Measurements from ENCODE around the gene PAX4. TPM values are rescaled to one million over a fixed set of nuclear protein-coding genes. Genes with fewer than 3 reads are reported as not detected.

The PAX4 gene
- total and polyA plus RNA-seq, 9 of the 15 experiments (the other 6 are each of a cell fraction or from before 2014, with no cell fraction given), result not detected

DNA sequence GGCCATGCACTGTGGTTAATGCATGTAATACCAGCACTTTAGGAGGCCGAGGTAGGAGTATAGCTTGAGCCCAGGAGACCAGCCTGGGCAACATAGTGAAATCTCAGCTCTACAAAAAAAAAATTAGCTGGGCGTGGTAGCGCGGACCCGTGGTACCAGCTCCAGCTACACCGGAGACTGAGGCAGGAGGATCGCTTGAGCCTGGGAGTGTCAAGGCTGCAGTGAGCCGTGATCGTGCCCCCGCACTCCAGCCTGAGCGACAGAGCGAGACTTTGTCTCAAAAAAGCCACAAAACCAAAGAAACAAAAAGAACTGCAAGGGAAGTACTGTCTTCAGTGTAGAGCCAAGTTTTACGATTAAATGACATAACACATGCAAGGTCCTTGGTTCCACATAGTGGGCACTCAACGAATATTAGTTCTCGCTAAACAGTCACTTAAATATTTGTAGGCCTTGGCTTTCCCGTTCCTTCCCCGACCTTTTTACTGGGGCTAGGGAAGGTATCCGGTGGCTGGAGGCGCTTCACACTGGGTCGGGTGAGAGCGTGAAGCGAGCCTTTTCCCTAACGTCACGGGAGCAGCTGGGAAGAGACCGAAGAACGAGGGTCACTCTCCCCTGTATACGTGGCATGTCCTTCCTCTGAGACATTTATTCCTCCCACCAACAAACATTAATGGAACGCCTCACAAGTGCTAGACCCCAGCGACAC is 33.1 kb upstream of the PAX4 start (continued):
- TF ChIP-seq NFRKB (IDR thresholded peaks at IDR 0.05; ENCODE audit: low read depth), result peak; percentile 92; the same call in 1 of the 2 replicates
- TF ChIP-seq, protein P1, sequence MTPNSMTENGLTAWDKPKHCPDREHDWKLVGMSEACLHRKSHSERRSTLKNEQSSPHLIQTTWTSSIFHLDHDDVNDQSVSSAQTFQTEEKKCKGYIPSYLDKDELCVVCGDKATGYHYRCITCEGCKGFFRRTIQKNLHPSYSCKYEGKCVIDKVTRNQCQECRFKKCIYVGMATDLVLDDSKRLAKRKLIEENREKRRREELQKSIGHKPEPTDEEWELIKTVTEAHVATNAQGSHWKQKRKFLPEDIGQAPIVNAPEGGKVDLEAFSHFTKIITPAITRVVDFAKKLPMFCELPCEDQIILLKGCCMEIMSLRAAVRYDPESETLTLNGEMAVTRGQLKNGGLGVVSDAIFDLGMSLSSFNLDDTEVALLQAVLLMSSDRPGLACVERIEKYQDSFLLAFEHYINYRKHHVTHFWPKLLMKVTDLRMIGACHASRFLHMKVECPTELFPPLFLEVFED (CRISPR knock-in tag; conservative IDR thresholded peaks at IDR 0.05), result 0 out of 2 replicates have a peak, but pooled peaks have one; percentile 6
- TF ChIP-seq HNRNPK (IDR thresholded peaks at IDR 0.05; ENCODE audit: low read depth, low read length, poor library complexity, severe bottlenecking), result no peak
- 0 out of 2 replicates have a peak, but pooled peaks have one; percentile 2 for TF ChIP-seq SMC3 (conservative IDR thresholded peaks at IDR 0.05; ENCODE audit: insufficient read depth, low read depth, low read length)
- TF ChIP-seq, protein P2, sequence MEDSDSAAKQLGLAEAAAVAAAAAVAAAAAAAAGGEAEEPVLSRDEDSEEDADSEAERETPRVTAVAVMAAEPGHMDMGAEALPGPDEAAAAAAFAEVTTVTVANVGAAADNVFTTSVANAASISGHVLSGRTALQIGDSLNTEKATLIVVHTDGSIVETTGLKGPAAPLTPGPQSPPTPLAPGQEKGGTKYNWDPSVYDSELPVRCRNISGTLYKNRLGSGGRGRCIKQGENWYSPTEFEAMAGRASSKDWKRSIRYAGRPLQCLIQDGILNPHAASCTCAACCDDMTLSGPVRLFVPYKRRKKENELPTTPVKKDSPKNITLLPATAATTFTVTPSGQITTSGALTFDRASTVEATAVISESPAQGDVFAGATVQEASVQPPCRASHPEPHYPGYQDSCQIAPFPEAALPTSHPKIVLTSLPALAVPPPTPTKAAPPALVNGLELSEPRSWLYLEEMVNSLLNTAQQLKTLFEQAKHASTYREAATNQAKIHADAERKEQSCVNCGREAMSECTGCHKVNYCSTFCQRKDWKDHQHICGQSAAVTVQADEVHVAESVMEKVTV (CRISPR knock-in tag; IDR thresholded peaks at IDR 0.05), result no peak
- 0 out of 2 replicates have a peak, but pooled peaks have one; percentile 20 for TF ChIP-seq HDGF (IDR thresholded peaks at IDR 0.05)
- peak; percentile 31; the same call in 1 of the 2 replicates for TF ChIP-seq RFX7 (CRISPR knock-in tag; IDR thresholded peaks at IDR 0.05)
- TF ChIP-seq BACH1 (tag; IDR thresholded peaks at IDR 0.05), result 0 out of 2 replicates have a peak, but pooled peaks have one; percentile 50
- TF ChIP-seq ZSCAN29 (IDR thresholded peaks at IDR 0.05), result 0 out of 2 replicates have a peak, but pooled peaks have one; percentile 45
- TF ChIP-seq, protein P3, sequence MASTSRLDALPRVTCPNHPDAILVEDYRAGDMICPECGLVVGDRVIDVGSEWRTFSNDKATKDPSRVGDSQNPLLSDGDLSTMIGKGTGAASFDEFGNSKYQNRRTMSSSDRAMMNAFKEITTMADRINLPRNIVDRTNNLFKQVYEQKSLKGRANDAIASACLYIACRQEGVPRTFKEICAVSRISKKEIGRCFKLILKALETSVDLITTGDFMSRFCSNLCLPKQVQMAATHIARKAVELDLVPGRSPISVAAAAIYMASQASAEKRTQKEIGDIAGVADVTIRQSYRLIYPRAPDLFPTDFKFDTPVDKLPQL (IDR thresholded peaks at IDR 0.05; ENCODE audit: extremely low read depth, insufficient read length), result no peak
- TF ChIP-seq ZNF263 (CRISPR knock-in tag; IDR thresholded peaks at IDR 0.05; ENCODE audit: borderline replicate concordance), result peak; percentile 54; the same call in 1 of the 2 replicates
- TF ChIP-seq HMGXB4 (CRISPR knock-in tag; IDR thresholded peaks at IDR 0.05), result 0 out of 2 replicates have a peak, but pooled peaks have one; percentile 31
- peak; percentile 29; the same call in 1 of the 2 replicates for TF ChIP-seq ZNF23 (CRISPR knock-in tag; IDR thresholded peaks at IDR 0.05)
- TF ChIP-seq GTF2E2 (tag; IDR thresholded peaks at IDR 0.05), result peak; percentile 87; the same call in 1 of the 2 replicates
- peak; percentile 67; the same call in 1 of the 2 replicates for TF ChIP-seq ZNF445 (CRISPR knock-in tag; IDR thresholded peaks at IDR 0.05; ENCODE audit: low read depth)
- TF ChIP-seq, protein P4, sequence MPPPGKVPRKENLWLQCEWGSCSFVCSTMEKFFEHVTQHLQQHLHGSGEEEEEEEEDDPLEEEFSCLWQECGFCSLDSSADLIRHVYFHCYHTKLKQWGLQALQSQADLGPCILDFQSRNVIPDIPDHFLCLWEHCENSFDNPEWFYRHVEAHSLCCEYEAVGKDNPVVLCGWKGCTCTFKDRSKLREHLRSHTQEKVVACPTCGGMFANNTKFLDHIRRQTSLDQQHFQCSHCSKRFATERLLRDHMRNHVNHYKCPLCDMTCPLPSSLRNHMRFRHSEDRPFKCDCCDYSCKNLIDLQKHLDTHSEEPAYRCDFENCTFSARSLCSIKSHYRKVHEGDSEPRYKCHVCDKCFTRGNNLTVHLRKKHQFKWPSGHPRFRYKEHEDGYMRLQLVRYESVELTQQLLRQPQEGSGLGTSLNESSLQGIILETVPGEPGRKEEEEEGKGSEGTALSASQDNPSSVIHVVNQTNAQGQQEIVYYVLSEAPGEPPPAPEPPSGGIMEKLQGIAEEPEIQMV (tag; conservative IDR thresholded peaks at IDR 0.05; ENCODE audit: low read depth), result peak; percentile 4; the same call in 1 of the 2 replicates

All from K562 (cell line).